HG03460 (cell line): Measurements from ENCODE around the gene EEF1AKMT3.

ENCODE experiments used
- ATAC-seq: cut with Tn5 transposase; IDR thresholded peaks from one replicate; pipeline ENCODE4 v1.9.1; 2021; ENCODE audit not compliant: unreplicated experiment

Gene EEF1AKMT3

DNA sequence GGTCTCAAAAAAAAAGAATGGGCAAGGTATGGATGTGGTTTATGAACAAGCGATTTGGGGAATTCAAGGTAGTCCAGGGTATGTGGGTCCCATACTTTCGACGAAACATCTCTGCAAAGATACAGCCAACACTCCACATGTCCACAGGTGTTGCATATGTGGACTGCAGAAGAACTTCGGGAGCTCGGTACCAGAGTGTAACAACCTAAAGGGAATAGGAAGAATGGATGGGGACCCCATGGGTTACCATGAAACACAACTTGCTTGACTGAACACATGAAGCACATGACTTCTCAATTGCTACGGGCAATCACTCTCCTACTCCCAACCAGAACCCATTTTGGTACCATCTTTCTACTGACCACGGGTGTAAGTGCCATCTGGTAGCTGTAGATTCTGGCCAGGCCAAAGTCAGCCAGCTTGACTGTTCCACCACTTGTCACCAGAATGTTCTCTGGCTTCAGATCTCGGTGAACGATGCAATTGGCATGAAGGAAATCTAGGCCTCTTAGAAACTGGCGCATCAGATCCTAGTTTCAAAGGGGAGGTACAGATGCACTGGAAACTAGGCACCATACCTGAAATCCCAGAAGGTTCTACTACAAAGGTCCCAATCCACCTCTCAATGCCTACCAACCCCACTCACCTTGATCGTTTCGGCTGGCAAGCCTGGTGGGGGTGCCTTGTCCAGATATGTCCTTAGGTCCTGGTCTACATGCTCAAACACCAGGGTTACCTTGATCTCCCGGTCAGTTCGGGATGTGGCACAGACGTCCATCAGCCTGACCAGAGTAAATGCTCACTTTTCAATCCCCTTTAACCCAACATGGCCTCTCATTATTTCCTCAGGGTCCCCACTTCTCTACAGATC lies 21.6 kb upstream of the EEF1AKMT3 start:
- no peak for ATAC-seq

DNA sequence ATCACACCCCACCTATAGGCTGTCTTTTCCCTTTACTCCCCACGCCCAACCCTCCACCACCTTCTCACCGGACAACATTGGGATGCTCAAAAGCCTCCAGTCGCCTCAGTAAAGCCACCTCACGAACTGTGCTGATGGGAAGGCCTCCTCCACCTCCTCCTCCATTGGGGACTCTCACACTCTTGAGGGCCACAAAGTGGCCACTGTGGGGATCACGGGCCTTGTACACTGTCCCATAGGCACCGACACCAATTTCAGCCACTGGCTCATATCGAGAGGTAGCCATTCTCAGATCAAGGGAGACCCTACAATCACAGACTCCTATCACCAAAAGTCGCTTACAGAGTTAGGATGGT lies 21.0 kb upstream of the EEF1AKMT3 start:
- ATAC-seq: no peak

DNA sequence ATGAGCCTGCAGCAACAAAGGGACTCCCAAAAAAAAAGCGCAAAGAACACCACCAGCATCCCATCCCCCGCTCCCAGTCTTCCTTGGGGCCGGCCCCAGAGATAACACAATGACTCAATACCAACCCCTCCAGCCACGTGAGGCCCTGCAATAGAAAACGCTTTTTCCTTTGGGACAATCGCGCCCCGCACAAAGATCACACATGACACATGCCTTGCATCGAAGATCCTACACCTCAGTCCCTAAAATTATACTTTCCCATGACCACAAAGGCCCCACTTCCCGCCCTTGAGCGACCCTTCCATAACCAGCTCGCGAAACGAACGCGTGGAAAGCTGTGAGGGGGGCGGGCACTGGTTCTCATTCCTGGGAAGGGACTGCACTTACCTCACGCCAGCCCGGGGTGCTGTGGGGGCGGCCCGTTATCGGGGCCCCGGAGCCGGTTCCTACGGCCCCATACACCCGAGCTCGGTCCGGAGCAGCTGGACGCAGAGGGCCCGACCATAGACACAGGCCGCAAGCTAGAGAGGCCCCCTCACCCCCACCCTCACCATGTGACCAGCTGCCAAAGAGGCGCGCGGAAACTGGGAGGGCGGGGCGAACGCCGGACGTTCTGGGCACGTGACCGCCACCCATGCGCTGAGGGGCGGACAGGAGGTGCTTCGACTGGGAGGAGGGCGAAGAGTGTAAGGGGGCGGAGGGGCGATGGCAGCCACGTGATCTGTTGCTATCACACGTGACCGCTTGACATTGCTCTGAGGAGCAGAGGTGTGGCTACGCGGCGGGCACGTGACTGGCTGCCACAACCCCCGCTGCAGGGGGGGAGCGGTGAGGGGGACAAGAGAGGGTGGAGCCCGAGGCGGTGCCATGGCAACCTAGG lies 20.4 kb upstream of the EEF1AKMT3 start, which contains the start of gene CDK4:
CDK4 (minus strand) TSS at position 523 of the 880 bp plus-strand sequence. CDS start 593 bp downstream, outside the sequence.
- peak; percentile 61 for ATAC-seq

DNA sequence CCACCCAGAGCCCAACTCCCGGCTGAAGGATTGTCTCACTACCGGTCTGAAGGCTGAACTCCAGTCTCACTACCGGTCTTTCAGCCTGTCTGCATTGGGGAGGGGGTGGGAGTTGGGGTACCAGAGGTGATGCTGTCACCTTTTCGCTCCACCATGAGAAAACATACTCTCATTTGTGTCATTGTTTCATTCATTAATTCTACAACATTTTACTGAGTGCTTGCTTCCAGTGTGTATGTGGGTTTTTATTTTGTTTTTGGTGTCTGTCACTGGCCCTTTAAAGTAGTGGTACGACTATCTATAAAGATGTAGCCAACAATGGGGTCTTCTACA lies 19.8 kb upstream of the EEF1AKMT3 start:
- ATAC-seq: no peak

DNA sequence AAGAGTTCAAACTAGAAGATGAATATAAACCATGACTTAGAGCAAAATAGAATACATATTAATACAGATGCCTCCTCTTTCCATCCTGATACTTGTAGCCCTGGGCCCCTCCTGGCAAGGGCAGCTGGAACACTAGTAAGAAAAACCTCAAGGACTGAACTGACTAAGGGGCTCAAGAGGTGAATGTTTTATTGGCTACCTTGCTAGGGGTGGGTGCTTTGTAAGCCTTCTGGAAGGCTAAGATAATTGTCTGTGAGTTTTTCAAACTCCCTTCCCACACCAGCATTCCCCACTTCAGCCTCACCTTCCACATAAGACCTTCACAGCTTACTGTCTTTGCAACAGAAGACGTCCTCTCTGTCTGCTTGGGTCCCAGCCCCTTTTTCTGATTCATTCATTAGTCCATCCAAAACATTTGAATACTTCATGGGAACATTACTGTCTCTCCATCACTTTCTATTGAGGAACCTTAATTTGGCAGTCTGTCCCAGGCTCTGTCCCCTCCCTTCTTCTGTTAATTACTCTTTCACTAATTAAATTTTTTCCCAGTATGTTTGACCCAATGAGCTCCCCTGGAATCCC lies 18.6 kb upstream of the EEF1AKMT3 start:
- ATAC-seq: no peak

DNA sequence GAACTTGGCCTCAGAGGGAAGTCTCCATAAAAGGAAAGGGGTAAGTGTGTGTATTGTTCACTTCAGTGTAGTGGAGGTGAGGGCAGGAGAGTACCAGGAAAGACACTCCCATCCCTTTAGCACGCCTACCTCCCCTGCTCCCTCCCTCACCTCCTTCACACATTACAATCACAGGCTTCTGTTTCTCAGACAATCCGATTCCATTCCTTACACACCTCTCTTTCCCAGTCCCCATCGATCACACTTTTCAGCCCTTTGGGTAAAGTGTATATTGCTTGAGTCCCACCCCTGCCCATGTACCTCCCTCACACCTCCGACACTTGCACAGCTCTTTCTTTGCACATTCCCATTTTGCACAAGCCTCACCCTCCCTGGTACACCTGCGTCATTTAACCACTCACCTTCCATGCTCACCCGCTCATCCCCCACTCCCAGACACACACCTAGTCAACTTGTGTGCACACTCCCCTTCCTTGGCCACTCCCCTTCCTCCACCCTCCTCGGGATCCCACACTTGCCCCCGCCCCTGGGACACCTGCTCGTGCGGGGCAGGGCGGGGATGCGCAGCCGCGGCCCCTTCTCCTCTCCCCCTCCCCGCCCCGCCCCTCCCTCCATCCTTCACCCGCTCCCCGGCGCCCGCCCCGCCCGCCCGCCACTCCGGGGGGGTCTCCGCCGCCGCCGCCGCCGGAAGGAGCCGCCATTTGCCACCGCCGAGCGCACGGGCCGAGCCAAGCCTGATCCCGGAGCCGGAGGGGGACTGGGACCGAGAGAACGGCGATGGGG lies 17.8 kb upstream of the EEF1AKMT3 start, which contains the start of gene MARCHF9:
MARCHF9 (plus strand) TSS at position 693 of the 783 bp plus-strand sequence. CDS start 426 bp downstream, outside the sequence.
- peak; percentile 40 for ATAC-seq

DNA sequence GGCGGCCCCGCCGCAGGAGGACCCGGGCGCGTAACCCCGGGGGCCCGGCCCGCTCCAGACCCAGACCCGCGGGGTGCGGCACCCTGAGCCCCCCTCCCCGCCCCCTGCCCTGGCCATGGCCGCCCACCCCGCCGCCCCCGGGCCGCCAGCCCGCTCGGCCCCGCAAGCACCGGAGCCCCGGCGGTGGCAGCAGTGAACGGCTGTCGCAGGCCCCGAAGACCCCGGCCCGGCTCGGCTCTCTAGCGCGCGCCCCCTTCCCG lies 17.3 kb upstream of the EEF1AKMT3 start:
- no peak for ATAC-seq

DNA sequence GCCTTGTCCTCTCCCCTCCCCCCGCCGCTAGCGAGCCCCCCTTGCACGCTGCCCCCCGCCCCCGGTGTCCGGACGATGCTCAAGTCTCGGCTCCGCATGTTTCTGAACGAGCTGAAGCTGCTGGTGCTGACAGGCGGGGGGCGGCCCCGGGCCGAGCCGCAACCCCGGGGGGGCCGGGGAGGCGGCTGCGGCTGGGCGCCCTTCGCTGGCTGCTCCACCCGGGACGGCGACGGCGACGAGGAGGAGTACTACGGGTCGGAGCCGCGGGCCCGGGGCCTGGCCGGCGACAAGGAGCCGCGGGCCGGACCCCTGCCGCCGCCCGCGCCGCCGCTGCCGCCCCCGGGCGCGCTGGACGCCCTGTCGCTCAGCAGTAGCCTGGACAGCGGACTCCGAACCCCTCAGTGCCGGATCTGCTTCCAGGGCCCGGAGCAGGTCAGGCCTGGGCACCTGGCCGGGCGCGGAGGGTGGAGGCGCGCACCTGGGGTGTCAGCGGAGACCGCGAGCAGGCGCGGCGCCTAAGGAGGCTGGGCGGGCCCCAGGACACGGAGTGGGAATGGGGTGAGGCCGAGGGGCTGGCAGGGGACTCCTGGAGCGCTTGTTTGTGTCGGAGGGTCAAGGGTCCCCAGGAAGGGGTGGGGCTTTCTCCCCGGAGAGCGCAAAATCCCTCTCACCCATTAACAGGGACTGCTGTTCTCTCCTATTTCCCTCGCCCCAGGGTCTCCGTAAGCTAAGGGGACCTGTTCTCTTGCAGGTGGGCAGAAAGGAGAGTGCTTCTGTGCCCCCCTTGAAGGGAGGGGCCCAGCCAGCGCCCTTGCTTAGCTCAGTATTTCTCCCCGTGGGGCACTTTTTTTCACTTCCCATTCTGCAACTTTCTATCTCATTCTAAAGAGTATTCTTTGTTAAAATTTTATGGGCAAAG lies 16.7 kb upstream of the EEF1AKMT3 start:
- ATAC-seq: no peak

DNA sequence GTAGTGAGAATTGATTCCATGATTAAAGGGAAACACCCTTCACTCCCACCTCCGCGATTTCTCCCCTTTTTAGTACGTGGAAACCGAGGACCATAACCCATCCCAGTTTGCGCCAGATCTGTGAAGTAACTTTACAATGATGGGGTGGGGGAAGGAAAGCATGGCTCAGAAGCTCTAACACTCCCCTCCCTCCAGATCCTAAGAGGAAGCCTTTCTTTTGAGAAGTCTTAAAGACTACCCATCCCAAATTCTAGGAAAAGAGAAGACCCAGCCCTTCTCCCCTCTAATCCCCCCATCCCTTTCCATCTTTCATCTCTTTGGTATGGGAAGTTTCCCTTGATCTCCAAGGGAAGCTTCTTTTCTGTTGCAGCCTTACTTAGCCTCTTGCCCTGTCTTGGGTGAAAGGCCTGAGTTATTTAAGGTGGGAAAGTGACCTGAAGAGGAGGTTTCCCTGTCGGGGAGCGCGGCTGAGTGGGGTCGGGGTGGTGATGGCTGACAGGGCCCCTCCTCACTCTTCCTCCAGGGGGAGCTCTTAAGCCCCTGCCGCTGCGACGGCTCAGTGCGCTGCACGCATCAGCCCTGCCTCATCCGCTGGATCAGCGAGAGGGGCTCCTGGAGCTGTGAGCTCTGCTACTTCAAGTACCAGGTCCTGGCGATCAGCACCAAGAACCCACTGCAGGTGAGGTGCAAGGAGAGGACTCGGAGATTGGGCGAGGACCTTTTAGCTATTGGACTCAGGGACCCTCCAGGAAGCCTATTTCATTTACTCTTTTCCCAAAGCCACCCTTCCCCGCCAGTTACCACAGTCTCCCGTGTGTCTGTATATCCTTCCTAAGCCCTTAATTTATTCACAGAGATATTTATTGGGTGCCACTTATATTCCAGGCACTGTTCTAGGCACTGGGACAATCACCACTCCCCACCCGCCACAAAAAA lies 15.7 kb upstream of the EEF1AKMT3 start:
- ATAC-seq: no peak

DNA sequence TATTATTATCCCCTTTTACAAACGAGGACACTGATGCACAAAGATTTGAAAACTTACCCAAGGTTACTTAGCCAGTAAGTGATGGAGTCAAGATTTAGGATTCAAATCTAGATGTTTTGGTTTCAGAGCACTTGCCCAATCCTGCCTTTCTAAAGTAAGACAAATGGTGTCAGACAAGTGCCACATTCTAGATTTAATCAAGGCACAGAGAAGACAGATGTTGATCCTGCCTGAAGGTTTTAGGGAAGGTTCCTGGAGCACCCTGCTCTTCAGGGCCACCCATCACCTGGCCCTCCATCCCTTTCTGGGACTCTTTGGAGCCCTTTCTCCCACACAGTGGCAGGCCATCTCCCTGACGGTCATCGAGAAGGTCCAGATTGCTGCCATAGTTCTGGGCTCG lies 14.6 kb upstream of the EEF1AKMT3 start:
- no peak for ATAC-seq

DNA sequence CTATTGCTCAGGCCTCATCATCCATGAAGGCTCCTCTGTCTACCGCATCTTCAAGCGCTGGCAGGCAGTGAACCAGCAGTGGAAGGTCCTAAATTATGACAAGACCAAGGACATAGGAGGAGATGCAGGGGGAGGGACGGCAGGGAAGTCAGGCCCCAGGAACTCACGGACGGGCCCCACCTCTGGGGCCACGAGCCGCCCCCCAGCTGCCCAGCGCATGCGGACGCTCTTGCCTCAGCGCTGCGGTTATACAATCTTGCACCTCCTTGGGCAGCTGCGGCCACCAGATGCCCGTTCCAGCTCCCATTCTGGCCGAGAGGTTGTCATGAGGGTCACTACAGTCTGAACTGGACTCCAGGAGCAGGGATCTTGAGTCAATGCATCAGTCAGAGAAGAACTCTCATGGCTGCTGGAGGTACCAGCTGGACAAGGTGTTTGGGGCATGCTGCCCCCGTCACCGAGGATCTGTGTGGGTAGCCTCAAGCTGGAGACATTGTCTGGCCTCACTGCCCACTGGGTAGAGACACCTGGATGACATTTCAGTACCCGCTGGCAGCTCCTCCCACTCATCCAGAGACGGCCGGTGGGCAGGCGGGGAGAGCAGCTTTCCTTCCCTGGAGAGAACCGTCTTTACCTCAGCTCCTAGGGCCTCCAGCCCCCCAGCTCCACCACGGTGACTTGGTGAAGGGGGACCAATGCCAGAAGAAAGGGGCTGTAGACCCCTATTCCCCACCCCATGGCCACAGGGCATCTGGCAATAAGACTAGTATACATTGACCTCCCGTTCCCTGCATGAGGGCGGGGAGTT lies 13.7 kb upstream of the EEF1AKMT3 start:
- no peak for ATAC-seq

DNA sequence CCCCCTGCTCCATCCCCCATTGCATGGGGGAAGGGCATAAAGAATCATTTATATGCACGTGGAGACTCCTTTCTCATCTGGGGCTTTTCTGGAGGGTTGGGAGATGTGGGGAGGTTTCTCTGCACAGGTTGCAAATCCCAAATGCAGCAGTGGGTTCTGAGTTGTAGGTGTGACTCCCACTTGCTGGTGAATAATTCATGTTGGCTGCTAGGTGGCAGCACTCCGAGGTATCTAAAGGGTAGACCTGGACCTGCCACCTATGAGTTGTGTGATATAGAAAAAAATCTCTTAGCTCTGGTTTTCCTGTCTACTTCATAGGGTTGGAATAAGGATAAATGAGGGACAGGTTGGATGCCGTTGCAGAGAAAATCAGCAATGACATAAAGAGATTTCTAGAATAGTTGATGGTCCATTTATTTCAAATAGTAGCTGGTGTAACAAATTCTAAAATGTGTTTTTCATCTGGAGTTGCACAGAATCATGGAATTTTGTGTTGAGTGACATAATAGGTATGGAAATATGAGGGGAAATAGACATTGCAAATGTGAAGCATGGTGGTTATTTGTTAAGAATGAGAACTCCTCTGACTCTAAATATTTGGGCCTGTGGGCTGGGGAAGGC lies 12.9 kb upstream of the EEF1AKMT3 start:
- no peak for ATAC-seq

DNA sequence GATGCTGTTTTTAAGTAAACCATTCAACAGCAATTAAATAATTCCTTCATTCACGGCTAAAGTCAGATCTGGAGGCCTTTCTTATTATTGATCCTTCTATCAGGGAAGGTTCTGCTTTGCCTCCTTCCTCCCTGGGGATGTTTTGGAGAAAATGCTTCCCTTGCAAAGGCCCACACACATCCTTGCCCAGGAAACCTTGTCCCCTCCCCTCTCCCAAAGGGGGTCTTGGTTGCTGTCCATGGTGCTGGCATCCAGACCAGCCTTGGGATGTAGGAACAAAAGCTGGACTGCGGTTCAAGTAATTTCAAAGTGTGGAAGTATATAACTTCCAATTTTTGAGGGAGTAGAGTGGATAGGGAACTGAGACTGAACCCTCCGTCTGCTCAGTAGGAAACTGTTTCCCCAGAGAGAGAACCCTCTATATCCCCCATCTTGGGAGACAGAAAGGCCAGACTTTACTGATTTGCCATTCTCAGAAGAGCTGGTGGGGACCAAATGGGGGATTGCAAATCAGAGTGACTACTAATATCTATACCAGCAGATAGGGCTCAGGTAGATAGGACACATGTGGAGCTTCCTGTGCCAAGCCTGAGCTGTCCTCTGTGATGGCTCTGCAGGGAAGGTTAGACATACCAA lies 11.9 kb upstream of the EEF1AKMT3 start:
- ATAC-seq: no peak

DNA sequence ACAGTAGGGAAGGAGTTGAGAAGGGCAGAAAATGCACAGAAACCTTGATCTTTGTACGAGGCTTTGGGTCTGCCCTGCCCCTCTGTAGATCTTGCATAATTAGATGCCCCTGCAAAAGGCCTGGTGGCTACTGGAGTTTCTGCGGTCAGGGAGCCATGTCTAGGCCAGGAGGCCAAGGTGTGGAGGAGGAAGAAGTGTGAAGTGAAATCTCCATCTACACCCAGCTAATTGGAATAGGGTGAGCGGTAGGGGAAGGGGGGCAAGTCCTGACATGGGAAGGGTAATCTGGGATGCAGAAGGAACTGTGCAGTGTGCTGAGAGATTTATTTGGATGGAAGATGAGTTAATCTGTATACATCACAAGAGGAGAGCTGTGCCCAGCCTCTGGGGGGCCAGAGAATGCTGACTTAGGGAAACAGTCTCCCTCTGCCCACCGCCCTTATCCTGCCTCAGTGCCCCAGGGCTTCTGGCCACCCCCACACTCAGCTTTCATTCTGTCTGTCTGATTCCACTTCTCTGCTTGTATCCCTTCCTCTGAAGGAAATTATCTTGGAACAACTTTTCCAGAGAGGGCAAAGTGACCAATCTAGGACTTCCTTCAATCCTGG lies 10.9 kb upstream of the EEF1AKMT3 start:
- no peak for ATAC-seq

DNA sequence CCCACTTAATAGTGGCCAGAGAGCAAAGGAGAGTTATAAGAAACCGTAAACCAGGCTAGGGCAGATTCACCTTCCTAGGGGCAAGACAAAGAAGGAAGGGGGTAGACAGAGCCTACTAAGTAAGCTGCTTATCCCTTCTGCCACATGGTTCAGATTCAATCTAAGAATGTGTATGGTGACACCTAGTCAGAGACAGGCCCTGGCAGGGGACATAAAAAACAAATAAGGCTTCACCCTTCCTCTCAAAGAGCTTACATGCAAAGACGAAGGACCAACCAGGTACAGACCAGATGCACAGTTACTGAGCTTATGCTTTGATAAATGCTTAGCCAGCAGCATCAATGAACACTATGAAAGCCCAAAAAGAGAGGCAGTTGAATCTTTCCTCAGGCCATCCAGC lies 10.0 kb upstream of the EEF1AKMT3 start:
- no peak for ATAC-seq

DNA sequence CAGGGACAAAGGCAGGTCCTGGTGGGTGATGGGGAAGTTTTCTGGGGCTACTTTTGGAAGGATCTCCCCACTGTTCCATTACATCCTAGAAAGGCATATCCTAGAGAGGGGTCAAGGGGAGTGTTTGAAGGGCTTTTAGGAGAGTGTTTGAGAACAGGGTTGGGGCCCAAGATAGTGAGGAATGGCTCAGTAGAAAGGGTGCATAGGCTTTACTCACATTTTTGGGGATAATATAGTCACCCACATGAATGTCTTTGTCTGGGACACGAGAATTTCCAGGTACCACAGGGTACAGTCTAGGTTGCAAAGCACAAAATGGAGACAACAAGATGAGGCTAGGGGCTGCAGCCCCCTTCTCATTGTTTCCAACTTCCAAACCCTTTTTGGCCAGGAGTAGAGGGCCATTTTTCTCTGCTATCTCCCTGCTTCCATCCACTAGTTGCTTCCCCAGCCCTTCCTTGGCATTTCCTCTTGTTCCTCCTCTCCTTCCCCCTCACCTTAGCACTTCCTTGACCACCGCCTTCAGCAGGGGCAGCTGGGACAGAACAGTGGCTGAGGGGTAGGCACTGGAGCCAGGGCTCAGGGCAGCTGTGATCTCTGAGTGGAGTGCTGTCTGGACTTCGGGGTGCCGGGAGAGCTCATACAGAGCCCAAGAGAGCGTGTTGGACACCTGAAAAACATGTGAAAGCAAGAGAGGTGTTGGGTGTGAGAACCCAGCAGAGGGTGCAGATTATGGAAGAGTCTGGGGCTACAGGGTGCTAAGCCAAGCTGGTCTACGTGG lies 8.3 kb upstream of the EEF1AKMT3 start:
- ATAC-seq: no peak
